ENCODE data around the gene FADS2. TPM values are rescaled to one million over a fixed set of nuclear protein-coding genes. Genes with fewer than 3 reads are reported as not detected.

FADS2 gene
- total and polyA plus RNA-seq, 2 of the 13 experiments (the other 11 are each of a cell fraction or from before 2014, with no cell fraction given) = 90.1 to 124 TPM

DNA sequence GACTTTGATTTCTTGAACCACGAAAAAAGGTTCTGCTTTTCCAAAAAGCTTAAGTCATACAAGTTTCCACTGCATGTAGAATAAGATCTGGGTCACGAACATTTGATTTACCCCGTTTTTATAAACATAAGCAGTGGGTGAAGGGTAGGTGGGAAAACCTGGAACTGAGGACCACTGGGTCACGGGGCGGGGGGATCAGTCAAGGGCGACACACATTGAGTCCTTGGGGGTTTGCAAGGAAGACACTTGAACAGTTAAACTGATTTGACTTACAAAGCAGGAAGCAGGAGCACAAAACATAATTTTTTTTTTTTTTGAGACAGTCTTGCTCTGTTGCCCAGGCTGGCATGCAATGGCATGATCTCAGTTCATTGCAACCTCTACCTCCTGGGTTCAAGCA lies 52.4 kb downstream of the FADS2 start:
- in situ Hi-C loops (cut with HindIII; ENCODE audit: extremely low pct_ligation_motif_present, low pct_unique_long_range_greater_than_20kb) (no loop called here), intact Hi-C loops (cut with micrococcal nuclease; ENCODE audit: unreplicated experiment) (no loop called here)
- no peak for ATAC-seq
- Histone ChIP-seq H4K20me1 (ENCODE audit: insufficient read depth, low read length) (no peaks in the 10 kb centered on the region), H3K4me2 (ENCODE audit: low read depth, low read length) (no peak overlapping the region), H3K9me3 (ENCODE audit: low read length) (no peaks in the 10 kb centered on the region), H3K27ac (ENCODE audit: extremely low read length, insufficient read depth, low read length) (no peak overlapping the region), H3K9ac (ENCODE audit: insufficient read depth, low read depth, low read length) (no peak overlapping the region), H3K4me1 (ENCODE audit: insufficient read depth, low read length) (no peaks in the 10 kb centered on the region), H3K27me3 (ENCODE audit: control insufficient read depth in 1 of 2, insufficient read depth in 2 of 2, low read length in 2 of 2) (no peaks in the 10 kb centered on the region), H3K36me3 (replicated peaks in 1 of 2; ENCODE audit: control insufficient read depth in 1 of 2, insufficient read depth in 2 of 2, low read length in 2 of 2) (no peaks in the 10 kb centered on the region; a peak in 1 of 5 replicates), H3K79me2 (ENCODE audit: insufficient read depth, low read length) (no peaks in the 10 kb centered on the region), H3K4me3 (replicated peaks in 1 of 3; ENCODE audit: insufficient read depth in 1 of 3, low read depth in 2 of 3, low read length in 3 of 3) (no peak overlapping the region), H2AFZ (ENCODE audit: low read length) (no peak overlapping the region)
- FAIRE-seq = no peak
- POLR2A ChIA-PET = no interaction called here
- 81% methylated on average over 6 of the region's 6 CpGs for WGBS (ENCODE audit: low lambda C conversion rate)
- DNase-seq (ENCODE audit: low spot score) = no peak
- no peak for TF ChIP-seq YY1 (IDR thresholded peaks at IDR 0.05; ENCODE audit: insufficient read depth, insufficient replicate concordance, low read depth, low read length)
- TF ChIP-seq HNRNPUL1 (IDR thresholded peaks at IDR 0.05; ENCODE audit: low read depth, low read length) = no peak
- TF ChIP-seq, protein P1, sequence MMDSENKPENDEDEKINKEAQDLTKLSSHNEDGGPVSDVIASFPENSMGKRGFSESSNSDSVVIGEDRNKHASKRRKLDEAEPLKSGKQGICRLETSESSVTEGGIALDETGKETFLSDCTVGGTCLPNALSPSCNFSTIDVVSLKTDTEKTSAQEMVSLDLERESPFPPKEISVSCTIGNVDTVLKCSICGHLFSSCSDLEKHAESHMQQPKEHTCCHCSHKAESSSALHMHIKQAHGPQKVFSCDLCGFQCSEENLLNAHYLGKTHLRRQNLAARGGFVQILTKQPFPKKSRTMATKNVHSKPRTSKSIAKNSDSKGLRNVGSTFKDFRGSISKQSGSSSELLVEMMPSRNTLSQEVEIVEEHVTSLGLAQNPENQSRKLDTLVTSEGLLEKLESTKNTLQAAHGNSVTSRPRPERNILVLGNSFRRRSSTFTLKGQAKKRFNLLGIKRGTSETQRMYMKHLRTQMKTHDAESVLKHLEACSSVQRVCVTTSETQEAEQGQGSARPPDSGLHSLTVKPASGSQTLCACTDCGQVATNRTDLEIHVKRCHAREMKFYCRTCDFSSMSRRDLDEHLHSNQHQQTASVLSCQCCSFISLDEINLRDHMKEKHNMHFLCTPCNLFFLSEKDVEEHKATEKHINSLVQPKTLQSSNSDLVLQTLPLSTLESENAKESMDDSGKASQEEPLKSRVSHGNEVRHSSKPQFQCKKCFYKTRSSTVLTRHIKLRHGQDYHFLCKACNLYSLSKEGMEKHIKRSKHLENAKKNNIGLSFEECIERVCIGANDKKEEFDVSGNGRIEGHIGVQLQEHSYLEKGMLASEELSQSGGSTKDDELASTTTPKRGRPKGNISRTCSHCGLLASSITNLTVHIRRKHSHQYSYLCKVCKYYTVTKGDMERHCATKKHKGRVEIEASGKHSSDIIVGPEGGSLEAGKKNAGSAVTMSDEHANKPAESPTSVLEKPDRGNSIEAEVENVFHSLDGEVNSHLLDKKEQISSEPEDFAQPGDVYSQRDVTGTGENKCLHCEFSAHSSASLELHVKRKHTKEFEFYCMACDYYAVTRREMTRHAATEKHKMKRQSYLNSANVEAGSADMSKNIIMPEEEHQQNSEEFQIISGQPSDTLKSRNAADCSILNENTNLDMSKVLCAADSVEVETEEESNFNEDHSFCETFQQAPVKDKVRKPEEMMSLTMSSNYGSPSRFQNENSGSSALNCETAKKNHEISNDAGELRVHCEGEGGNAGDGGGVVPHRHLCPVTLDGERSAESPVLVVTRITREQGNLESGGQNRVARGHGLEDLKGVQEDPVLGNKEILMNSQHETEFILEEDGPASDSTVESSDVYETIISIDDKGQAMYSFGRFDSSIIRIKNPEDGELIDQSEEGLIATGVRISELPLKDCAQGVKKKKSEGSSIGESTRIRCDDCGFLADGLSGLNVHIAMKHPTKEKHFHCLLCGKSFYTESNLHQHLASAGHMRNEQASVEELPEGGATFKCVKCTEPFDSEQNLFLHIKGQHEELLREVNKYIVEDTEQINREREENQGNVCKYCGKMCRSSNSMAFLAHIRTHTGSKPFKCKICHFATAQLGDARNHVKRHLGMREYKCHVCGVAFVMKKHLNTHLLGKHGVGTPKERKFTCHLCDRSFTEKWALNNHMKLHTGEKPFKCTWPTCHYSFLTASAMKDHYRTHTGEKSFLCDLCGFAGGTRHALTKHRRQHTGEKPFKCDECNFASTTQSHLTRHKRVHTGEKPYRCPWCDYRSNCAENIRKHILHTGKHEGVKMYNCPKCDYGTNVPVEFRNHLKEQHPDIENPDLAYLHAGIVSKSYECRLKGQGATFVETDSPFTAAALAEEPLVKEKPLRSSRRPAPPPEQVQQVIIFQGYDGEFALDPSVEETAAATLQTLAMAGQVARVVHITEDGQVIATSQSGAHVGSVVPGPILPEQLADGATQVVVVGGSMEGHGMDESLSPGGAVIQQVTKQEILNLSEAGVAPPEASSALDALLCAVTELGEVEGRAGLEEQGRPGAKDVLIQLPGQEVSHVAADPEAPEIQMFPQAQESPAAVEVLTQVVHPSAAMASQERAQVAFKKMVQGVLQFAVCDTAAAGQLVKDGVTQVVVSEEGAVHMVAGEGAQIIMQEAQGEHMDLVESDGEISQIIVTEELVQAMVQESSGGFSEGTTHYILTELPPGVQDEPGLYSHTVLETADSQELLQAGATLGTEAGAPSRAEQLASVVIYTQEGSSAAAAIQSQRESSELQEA (CRISPR knock-in tag; IDR thresholded peaks at IDR 0.05; ENCODE audit: not compliant biosample characterization) = no peak
- no peak for TF ChIP-seq HNF4G (IDR thresholded peaks at IDR 0.05; ENCODE audit: borderline replicate concordance, low read depth, low read length)
- TF ChIP-seq HNF4G (CRISPR knock-in tag; IDR thresholded peaks at IDR 0.05; ENCODE audit: borderline replicate concordance, low read depth) = no peak
- TF ChIP-seq IRX3 (CRISPR knock-in tag; IDR thresholded peaks at IDR 0.05; ENCODE audit: borderline replicate concordance, low read depth) = no peak
- TF ChIP-seq CREB1 (IDR thresholded peaks at IDR 0.05) = no peak
- no peak for TF ChIP-seq CREB1 (CRISPR knock-in tag; IDR thresholded peaks at IDR 0.05)
- TF ChIP-seq RORA (CRISPR knock-in tag; IDR thresholded peaks at IDR 0.05) = no peak
- TF ChIP-seq, protein P2, sequence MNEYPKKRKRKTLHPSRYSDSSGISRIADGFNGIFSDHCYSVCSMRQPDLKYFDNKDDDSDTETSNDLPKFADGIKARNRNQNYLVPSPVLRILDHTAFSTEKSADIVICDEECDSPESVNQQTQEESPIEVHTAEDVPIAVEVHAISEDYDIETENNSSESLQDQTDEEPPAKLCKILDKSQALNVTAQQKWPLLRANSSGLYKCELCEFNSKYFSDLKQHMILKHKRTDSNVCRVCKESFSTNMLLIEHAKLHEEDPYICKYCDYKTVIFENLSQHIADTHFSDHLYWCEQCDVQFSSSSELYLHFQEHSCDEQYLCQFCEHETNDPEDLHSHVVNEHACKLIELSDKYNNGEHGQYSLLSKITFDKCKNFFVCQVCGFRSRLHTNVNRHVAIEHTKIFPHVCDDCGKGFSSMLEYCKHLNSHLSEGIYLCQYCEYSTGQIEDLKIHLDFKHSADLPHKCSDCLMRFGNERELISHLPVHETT (CRISPR knock-in tag; conservative IDR thresholded peaks at IDR 0.05) = no peak
- TF ChIP-seq ZMAT3 (CRISPR knock-in tag; conservative IDR thresholded peaks at IDR 0.05) = no peak
- TF ChIP-seq, protein P3, sequence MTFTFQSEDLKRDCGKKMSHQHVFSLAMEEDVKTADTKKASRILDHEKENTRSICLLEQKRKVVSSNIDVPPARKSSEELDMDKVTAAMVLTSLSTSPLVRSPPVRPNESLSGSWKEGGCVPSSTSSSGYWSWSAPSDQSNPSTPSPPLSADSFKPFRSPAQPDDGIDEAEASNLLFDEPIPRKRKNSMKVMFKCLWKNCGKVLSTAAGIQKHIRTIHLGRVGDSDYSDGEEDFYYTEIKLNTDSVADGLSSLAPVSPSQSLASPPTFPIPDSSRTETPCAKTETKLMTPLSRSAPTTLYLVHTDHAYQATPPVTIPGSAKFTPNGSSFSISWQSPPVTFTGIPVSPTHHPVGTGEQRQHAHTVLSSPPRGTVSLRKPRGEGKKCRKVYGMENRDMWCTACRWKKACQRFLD (CRISPR knock-in tag; IDR thresholded peaks at IDR 0.05; ENCODE audit: borderline replicate concordance) = no peak
- no peak for TF ChIP-seq GABPB1 (CRISPR knock-in tag; IDR thresholded peaks at IDR 0.05)
- no peak for TF ChIP-seq ZNF737 (CRISPR knock-in tag; IDR thresholded peaks at IDR 0.05; ENCODE audit: borderline replicate concordance)
- CTCF ChIA-PET (ENCODE audit: low intra/inter-chr PET ratio, low total read pairs) = no interaction called here
- no TSS peak for BruUV-seq (replicated peaks)

Measured in HepG2 (cell line).